GM23338 (cell line): ENCODE measurements around the gene RELN. TPM values are rescaled to one million over a fixed set of nuclear protein-coding genes. Genes with fewer than 3 reads are reported as not detected.

Experiments
- ATAC-seq: fragments of 200-7000 bp; cut with Tn5 transposase; 3 replicates; pipeline ENCODE4 v1.9.1; 2020
- DNase-seq: peaks from one replicate; pipeline ENCODE4 v3.0.0-alpha.2; 2015; ENCODE audit warnings: low spot score
- H2AFZ ChIP-seq: fragments of 200-600 bp; sonication (generic); 2 replicates; pipeline ENCODE4 v1.8.0; 2016; ENCODE audit warnings: antibody characterized with exemption, mild to moderate bottlenecking, moderate library complexity
- H3F3A ChIP-seq: fragments of 200-600 bp; sonication (generic); replicated peaks from 2 replicates; pipeline ENCODE4 v1.8.0; 2017; ENCODE audit warnings: antibody characterized with exemption, mixed run types, low read depth
- H3K27ac ChIP-seq: fragments of 200-600 bp; sonication (generic); 2 replicates; pipeline ENCODE4 v1.6.1; 2016; ENCODE audit warnings: low read depth
- H3K27me3 ChIP-seq: fragments of 200-600 bp; sonication (generic); 2 replicates; pipeline ENCODE4 v1.8.0; 2016; ENCODE audit warnings: mild to moderate bottlenecking, mixed run types, moderate library complexity; ENCODE audit not compliant: insufficient read depth
- H3K36me3 ChIP-seq: fragments of 200-600 bp; sonication (generic); 2 replicates; pipeline ENCODE4 v1.8.0; 2016; ENCODE audit warnings: mild to moderate bottlenecking; ENCODE audit not compliant: insufficient read depth
- H3K4me1 ChIP-seq: fragments of 200-600 bp; sonication (generic); 2 replicates; pipeline ENCODE4 v1.8.0; 2016; ENCODE audit warnings: mild to moderate bottlenecking, moderate library complexity; ENCODE audit not compliant: insufficient read depth
- H3K4me2 ChIP-seq: fragments of 200-600 bp; sonication (generic); 2 replicates; pipeline ENCODE4 v1.7.1; 2017; ENCODE audit warnings: mixed run types
- H3K4me3 ChIP-seq: fragments of 200-600 bp; sonication (generic); 2 replicates; pipeline ENCODE4 v1.6.1; 2016; ENCODE audit warnings: mixed run types
- H3K79me2 ChIP-seq: fragments of 200-600 bp; sonication (generic); replicated peaks from 2 replicates; pipeline ENCODE4 v1.8.0; 2017; ENCODE audit warnings: mild to moderate bottlenecking; ENCODE audit not compliant: insufficient read depth
- H3K9me2 ChIP-seq: fragments of 200-600 bp; sonication (generic); 2 replicates; pipeline ENCODE4 v1.8.0; 2017; ENCODE audit not compliant: insufficient read depth
- H4K20me1 ChIP-seq: fragments of 200-600 bp; sonication (generic); replicated peaks from 2 replicates; pipeline ENCODE4 v1.8.0; 2017; ENCODE audit warnings: mild to moderate bottlenecking; ENCODE audit not compliant: insufficient read depth
- H3K27ac Mint-ChIP-seq: 2 replicates; pipeline ENCODE4 v1.8.0; 2020; ENCODE audit warnings: inconsistent platforms, mild to moderate bottlenecking, moderate library complexity, mixed read lengths
- H3K27me3 Mint-ChIP-seq: 3 replicates; pipeline ENCODE4 v1.8.0; 2022; ENCODE audit warnings: low read depth, mild to moderate bottlenecking, moderate library complexity, mixed read lengths, inconsistent platforms; ENCODE audit not compliant: insufficient read depth, poor library complexity
- H3K36me3 Mint-ChIP-seq: 3 replicates; pipeline ENCODE4 v1.8.0; 2021; ENCODE audit warnings: low read depth, mild to moderate bottlenecking, inconsistent platforms, moderate library complexity, mixed read lengths
- H3K4me1 Mint-ChIP-seq: 3 replicates; pipeline ENCODE4 v1.8.0; 2020; ENCODE audit warnings: mild to moderate bottlenecking, inconsistent platforms, mixed read lengths
- H3K4me3 Mint-ChIP-seq: 3 replicates; pipeline ENCODE4 v1.8.0; 2021; ENCODE audit warnings: moderate library complexity, mild to moderate bottlenecking, inconsistent platforms, mixed read lengths
- H3K9me3 Mint-ChIP-seq: 3 replicates; pipeline ENCODE4 v1.8.0; 2020; ENCODE audit warnings: moderate library complexity, mild to moderate bottlenecking, inconsistent platforms, mixed read lengths
- CREB1 ChIP-seq: fragments of 250-450 bp; sonication (Bioruptor Pico); IDR thresholded peaks from 2 replicates; pipeline ENCODE4 v1.5.0; 2020; ENCODE audit warnings: low read depth, mild to moderate bottlenecking, moderate library complexity
- EZH2 ChIP-seq: fragments of 200-600 bp; sonication (generic); IDR thresholded peaks from one replicate; pipeline ENCODE4 v1.8.0; 2017; ENCODE audit warnings: antibody characterized with exemption, mild to moderate bottlenecking, low read depth; ENCODE audit not compliant: unreplicated experiment
- EZH2phosphoT487 ChIP-seq: fragments of 200-600 bp; sonication (generic); IDR thresholded peaks from one replicate; pipeline ENCODE4 v1.8.1; 2018; ENCODE audit warnings: antibody characterized with exemption; ENCODE audit not compliant: unreplicated experiment
- JUNB ChIP-seq: IDR thresholded peaks from one replicate; pipeline ENCODE4 v1.6.1; 2016; ENCODE audit warnings: antibody characterized with exemption; ENCODE audit not compliant: unreplicated experiment
- NANOG ChIP-seq: IDR thresholded peaks from 2 replicates; pipeline ENCODE4 v1.6.1; 2016; ENCODE audit warnings: antibody characterized with exemption, borderline replicate concordance
- STAT1 ChIP-seq: IDR thresholded peaks from one replicate; pipeline ENCODE4 v1.6.1; 2016; ENCODE audit warnings: antibody characterized with exemption; ENCODE audit not compliant: unreplicated experiment
- ZNF114 ChIP-seq: fragments of 250-450 bp; sonication (Bioruptor Pico); IDR thresholded peaks from 2 replicates; pipeline ENCODE4 v1.5.0; 2020; ENCODE audit warnings: mild to moderate bottlenecking, moderate library complexity
- ZNF331 ChIP-seq: fragments of 250-450 bp; sonication (Bioruptor Pico); IDR thresholded peaks from 2 replicates; pipeline ENCODE4 v1.5.0; 2020; ENCODE audit warnings: low read depth, mild to moderate bottlenecking, moderate library complexity
- polyA plus RNA-seq: library from polyadenylated mRNA; unstranded; fragments of >200 nt; fragmentation: Nextera tagmentation; extraction: Ambion mirVana; gene quantifications from 2 replicates; pipeline ENCODE4 v1.2.1, GENCODE V29; 2016
- total RNA-seq: library from RNA; depleted of rRNA; stranded (reverse); fragments of >200 nt; shearing (Covaris generic); gene quantifications from 2 replicates; pipeline ENCODE4 v1.2.3, GENCODE V29; 2014
- TF ChIP-seq, protein P1 (sequence below): IDR thresholded peaks from one replicate; pipeline ENCODE4 v1.6.1; 2018; ENCODE audit warnings: antibody characterized with exemption; ENCODE audit not compliant: unreplicated experiment
- TF ChIP-seq, protein P2 (sequence below), 2 experiments: fragments of 200-600 bp in 1 of 2; sonication (generic) in 1 of 2; conservative IDR thresholded peaks; 2 replicates each; pipeline versions ENCODE4 v1.5.1 to v1.6.1; 2016 to 2017; ENCODE audit warnings: antibody characterized with exemption in 2 of 2, low read depth in 2 of 2, mild to moderate bottlenecking in 2 of 2, moderate library complexity in 1 of 2
- TF ChIP-seq, protein P3 (sequence below): fragments of 250-450 bp; sonication (Bioruptor Pico); IDR thresholded peaks from 2 replicates; pipeline ENCODE4 v1.5.0; 2020; ENCODE audit warnings: mild to moderate bottlenecking, moderate library complexity
- TF ChIP-seq, protein P4 (sequence below): IDR thresholded peaks from 2 replicates; pipeline ENCODE4 v1.6.1; 2016; ENCODE audit warnings: antibody characterized with exemption

The RELN gene
- total and polyA plus RNA-seq, 2 experiments from 2014 or later = 0.10 to 0.76 TPM

DNA sequence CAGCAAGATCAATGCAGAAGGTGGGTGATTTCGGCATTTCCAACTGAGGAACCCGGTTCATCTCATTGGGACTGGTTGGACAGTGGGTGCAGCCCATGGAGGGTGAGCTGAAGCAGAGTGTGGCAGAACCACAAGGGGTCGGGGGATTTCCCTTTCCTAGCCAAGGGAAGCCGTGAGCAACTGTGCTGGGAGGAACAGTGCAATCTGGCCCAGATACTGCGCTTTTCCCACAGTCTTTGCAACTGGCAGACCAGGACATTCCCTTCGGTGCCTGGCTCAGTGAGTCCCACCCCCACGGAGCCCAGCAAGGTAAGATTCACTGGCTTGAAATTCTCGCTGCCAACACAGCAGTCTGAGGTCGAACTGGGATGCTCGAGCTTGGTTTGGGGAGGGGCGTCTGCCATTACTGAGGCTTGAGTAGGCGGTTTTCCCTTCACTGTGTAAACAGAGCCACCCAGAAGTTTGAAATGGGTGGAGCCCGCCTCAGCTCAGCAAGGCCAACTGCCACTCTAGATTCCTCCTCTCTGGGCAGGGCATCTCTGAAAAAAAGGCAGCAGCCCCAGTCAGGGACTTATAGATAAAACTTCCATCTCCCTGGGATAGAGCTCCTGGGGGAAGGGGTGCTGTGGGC, 484.8 kb downstream of the RELN start:
- Histone ChIP-seq H3K27me3 (no peaks in the 10 kb centered on the region), H3F3A (no peaks in the 10 kb centered on the region), H3K4me3 (no peak overlapping the region), H2AFZ (peak overlapping the region; percentile 76), H3K4me1 (no peaks in the 10 kb centered on the region), H3K79me2 (no peaks in the 10 kb centered on the region), H3K27ac (no peak overlapping the region), H3K9me2 (no peaks in the 10 kb centered on the region; the same call in 1 of the 2 replicates), H4K20me1 (no peaks in the 10 kb centered on the region), H3K4me2 (no peak overlapping the region), H3K36me3 (no peaks in the 10 kb centered on the region)
- Mint-ChIP-seq H3K4me3 (no peak overlapping the region), H3K27ac (no peak overlapping the region), H3K9me3 (no peaks in the 10 kb centered on the region), H3K36me3 (no peaks in the 10 kb centered on the region), H3K4me1 (no peaks in the 10 kb centered on the region), H3K27me3 (peaks cover 5% of the 10 kb centered on the region)
- DNase-seq (peak; percentile 16), ATAC-seq (peak; percentile 53)
- TF ChIP-seq NANOG (no peak), ZNF331 (CRISPR knock-in tag) (no peak), CREB1 (CRISPR knock-in tag) (no peak), JUNB (no peak), STAT1 (no peak), EZH2 (no peak), EZH2phosphoT487 (no peak), ZNF114 (no peak)
- TF ChIP-seq, protein P1, sequence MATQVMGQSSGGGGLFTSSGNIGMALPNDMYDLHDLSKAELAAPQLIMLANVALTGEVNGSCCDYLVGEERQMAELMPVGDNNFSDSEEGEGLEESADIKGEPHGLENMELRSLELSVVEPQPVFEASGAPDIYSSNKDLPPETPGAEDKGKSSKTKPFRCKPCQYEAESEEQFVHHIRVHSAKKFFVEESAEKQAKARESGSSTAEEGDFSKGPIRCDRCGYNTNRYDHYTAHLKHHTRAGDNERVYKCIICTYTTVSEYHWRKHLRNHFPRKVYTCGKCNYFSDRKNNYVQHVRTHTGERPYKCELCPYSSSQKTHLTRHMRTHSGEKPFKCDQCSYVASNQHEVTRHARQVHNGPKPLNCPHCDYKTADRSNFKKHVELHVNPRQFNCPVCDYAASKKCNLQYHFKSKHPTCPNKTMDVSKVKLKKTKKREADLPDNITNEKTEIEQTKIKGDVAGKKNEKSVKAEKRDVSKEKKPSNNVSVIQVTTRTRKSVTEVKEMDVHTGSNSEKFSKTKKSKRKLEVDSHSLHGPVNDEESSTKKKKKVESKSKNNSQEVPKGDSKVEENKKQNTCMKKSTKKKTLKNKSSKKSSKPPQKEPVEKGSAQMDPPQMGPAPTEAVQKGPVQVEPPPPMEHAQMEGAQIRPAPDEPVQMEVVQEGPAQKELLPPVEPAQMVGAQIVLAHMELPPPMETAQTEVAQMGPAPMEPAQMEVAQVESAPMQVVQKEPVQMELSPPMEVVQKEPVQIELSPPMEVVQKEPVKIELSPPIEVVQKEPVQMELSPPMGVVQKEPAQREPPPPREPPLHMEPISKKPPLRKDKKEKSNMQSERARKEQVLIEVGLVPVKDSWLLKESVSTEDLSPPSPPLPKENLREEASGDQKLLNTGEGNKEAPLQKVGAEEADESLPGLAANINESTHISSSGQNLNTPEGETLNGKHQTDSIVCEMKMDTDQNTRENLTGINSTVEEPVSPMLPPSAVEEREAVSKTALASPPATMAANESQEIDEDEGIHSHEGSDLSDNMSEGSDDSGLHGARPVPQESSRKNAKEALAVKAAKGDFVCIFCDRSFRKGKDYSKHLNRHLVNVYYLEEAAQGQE = no peak
- TF ChIP-seq, protein P2, sequence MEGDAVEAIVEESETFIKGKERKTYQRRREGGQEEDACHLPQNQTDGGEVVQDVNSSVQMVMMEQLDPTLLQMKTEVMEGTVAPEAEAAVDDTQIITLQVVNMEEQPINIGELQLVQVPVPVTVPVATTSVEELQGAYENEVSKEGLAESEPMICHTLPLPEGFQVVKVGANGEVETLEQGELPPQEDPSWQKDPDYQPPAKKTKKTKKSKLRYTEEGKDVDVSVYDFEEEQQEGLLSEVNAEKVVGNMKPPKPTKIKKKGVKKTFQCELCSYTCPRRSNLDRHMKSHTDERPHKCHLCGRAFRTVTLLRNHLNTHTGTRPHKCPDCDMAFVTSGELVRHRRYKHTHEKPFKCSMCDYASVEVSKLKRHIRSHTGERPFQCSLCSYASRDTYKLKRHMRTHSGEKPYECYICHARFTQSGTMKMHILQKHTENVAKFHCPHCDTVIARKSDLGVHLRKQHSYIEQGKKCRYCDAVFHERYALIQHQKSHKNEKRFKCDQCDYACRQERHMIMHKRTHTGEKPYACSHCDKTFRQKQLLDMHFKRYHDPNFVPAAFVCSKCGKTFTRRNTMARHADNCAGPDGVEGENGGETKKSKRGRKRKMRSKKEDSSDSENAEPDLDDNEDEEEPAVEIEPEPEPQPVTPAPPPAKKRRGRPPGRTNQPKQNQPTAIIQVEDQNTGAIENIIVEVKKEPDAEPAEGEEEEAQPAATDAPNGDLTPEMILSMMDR (conservative IDR thresholded peaks at IDR 0.05; ENCODE audit: low read depth in 2 of 2) = no peak
- TF ChIP-seq, protein P3, sequence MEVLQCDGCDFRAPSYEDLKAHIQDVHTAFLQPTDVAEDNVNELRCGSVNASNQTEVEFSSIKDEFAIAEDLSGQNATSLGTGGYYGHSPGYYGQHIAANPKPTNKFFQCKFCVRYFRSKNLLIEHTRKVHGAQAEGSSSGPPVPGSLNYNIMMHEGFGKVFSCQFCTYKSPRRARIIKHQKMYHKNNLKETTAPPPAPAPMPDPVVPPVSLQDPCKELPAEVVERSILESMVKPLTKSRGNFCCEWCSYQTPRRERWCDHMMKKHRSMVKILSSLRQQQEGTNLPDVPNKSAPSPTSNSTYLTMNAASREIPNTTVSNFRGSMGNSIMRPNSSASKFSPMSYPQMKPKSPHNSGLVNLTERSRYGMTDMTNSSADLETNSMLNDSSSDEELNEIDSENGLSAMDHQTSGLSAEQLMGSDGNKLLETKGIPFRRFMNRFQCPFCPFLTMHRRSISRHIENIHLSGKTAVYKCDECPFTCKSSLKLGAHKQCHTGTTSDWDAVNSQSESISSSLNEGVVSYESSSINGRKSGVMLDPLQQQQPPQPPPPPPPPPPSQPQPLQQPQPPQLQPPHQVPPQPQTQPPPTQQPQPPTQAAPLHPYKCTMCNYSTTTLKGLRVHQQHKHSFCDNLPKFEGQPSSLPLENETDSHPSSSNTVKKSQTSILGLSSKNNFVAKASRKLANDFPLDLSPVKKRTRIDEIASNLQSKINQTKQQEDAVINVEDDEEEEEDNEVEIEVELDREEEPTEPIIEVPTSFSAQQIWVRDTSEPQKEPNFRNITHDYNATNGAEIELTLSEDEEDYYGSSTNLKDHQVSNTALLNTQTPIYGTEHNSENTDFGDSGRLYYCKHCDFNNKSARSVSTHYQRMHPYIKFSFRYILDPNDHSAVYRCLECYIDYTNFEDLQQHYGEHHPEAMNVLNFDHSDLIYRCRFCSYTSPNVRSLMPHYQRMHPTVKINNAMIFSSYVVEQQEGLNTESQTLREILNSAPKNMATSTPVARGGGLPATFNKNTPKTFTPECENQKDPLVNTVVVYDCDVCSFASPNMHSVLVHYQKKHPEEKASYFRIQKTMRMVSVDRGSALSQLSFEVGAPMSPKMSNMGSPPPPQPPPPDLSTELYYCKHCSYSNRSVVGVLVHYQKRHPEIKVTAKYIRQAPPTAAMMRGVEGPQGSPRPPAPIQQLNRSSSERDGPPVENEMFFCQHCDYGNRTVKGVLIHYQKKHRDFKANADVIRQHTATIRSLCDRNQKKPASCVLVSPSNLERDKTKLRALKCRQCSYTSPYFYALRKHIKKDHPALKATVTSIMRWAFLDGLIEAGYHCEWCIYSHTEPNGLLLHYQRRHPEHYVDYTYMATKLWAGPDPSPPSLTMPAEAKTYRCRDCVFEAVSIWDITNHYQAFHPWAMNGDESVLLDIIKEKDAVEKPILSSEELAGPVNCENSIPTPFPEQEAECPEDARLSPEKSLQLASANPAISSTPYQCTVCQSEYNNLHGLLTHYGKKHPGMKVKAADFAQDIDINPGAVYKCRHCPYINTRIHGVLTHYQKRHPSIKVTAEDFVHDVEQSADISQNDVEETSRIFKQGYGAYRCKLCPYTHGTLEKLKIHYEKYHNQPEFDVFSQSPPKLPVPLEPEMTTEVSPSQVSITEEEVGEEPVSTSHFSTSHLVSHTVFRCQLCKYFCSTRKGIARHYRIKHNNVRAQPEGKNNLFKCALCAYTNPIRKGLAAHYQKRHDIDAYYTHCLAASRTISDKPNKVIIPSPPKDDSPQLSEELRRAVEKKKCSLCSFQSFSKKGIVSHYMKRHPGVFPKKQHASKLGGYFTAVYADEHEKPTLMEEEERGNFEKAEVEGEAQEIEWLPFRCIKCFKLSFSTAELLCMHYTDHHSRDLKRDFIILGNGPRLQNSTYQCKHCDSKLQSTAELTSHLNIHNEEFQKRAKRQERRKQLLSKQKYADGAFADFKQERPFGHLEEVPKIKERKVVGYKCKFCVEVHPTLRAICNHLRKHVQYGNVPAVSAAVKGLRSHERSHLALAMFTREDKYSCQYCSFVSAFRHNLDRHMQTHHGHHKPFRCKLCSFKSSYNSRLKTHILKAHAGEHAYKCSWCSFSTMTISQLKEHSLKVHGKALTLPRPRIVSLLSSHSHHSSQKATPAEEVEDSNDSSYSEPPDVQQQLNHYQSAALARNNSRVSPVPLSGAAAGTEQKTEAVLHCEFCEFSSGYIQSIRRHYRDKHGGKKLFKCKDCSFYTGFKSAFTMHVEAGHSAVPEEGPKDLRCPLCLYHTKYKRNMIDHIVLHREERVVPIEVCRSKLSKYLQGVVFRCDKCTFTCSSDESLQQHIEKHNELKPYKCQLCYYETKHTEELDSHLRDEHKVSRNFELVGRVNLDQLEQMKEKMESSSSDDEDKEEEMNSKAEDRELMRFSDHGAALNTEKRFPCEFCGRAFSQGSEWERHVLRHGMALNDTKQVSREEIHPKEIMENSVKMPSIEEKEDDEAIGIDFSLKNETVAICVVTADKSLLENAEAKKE (CRISPR knock-in tag) = no peak
- TF ChIP-seq, protein P4, sequence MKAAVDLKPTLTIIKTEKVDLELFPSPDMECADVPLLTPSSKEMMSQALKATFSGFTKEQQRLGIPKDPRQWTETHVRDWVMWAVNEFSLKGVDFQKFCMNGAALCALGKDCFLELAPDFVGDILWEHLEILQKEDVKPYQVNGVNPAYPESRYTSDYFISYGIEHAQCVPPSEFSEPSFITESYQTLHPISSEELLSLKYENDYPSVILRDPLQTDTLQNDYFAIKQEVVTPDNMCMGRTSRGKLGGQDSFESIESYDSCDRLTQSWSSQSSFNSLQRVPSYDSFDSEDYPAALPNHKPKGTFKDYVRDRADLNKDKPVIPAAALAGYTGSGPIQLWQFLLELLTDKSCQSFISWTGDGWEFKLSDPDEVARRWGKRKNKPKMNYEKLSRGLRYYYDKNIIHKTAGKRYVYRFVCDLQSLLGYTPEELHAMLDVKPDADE = no peak
